Common myeloid progenitor, CD34-positive (primary cell): Measurements from ENCODE around the gene PCDHGA6.
"Not testable (repeated sequence)": the region's sequence is repeated elsewhere in the genome, so short reads cannot be mapped to it uniquely, and the experiment has no call there.

ENCODE experiments used
- CTCF ChIA-PET: fragments of 350-600 bp; sonication (Branson Sonifier 250); formaldehyde crosslinking; loops from one replicate; lab custom pipeline; 2021; ENCODE audit warnings: antibody characterized with exemption; lab: Charles Lee
- POLR2A ChIA-PET: fragments of 350-600 bp; sonication (Branson Sonifier 250); formaldehyde crosslinking; loops from one replicate; lab custom pipeline; 2021; ENCODE audit warnings: antibody characterized with exemption; lab: Charles Lee
- DNase-seq, 3 donors: peaks; one replicate each; pipeline versions ENCODE4 v3.0.0 to v3.0.0-alpha.2; 2013
- H3K27ac ChIP-seq, 2 experiments: 1 replicate in 1 of 2; 2 replicates in 1 of 2; pipeline ENCODE4 v1.7.0; 2013; ENCODE audit warnings: inconsistent platforms in 2 of 2, low read length in 2 of 2, mild to moderate bottlenecking in 2 of 2, low read depth in 1 of 2, moderate library complexity in 1 of 2; ENCODE audit not compliant: severe bottlenecking in 2 of 2, insufficient read depth in 1 of 2, poor library complexity in 1 of 2
- H3K27me3 ChIP-seq, 5 experiments: replicated peaks in 2 of 5; 1 replicate in 3 of 5; 2 replicates in 2 of 5; pipeline versions ENCODE4 v1.6.1 to v1.7.0; 2013; ENCODE audit warnings: low read length in 4 of 5, mild to moderate bottlenecking in 2 of 5, moderate library complexity in 2 of 5, inconsistent platforms in 1 of 5; ENCODE audit not compliant: insufficient read depth in 5 of 5, control insufficient read depth in 4 of 5
- H3K36me3 ChIP-seq, 4 experiments: 1 replicate in 2 of 4; 2 replicates in 2 of 4; pipeline versions ENCODE4 v1.6.1 to v1.7.0; 2013; ENCODE audit warnings: low read length in 3 of 4, control low read depth in 1 of 4, mild to moderate bottlenecking in 1 of 4; ENCODE audit not compliant: control insufficient read depth in 4 of 4, insufficient read depth in 4 of 4
- H3K4me1 ChIP-seq, 4 experiments: 1 replicate in 3 of 4; 2 replicates in 1 of 4; pipeline versions ENCODE4 v1.6.1 to v1.7.1; 2013; ENCODE audit warnings: low read length in 3 of 4, mild to moderate bottlenecking in 3 of 4, control low read depth in 1 of 4, inconsistent platforms in 1 of 4, moderate library complexity in 1 of 4; ENCODE audit not compliant: control insufficient read depth in 4 of 4, insufficient read depth in 4 of 4; ENCODE audit errors: control extremely low read depth in 1 of 4
- H3K4me3 ChIP-seq, 7 experiments: 1 replicate in 4 of 7; 2 replicates in 3 of 7; pipeline versions ENCODE4 v1.5.1 to v1.7.0; 2013; ENCODE audit warnings: mild to moderate bottlenecking in 7 of 7, low read length in 6 of 7, moderate library complexity in 6 of 7, inconsistent platforms in 2 of 7, low read depth in 2 of 7, control low read depth in 1 of 7; ENCODE audit not compliant: insufficient read depth in 4 of 7, control insufficient read depth in 1 of 7; ENCODE audit errors: extremely low read depth in 1 of 7
- H3K9me3 ChIP-seq, 5 experiments: 1 replicate in 4 of 5; 2 replicates in 1 of 5; pipeline versions ENCODE4 v1.6.1 to v1.7.1; 2013; ENCODE audit warnings: low read length in 4 of 5, mild to moderate bottlenecking in 2 of 5, inconsistent platforms in 1 of 5, low read depth in 1 of 5, moderate library complexity in 1 of 5; ENCODE audit not compliant: control insufficient read depth in 4 of 5, insufficient read depth in 2 of 5; ENCODE audit errors: control extremely low read depth in 1 of 5
- WGBS: methylation state at CpG from one replicate; pipeline ENCODE4 v1.1.5; 2013; ENCODE audit not compliant: insufficient coverage; 5-methylcytosine and 5-hydroxymethylcytosine counted together

PCDHGA6 gene

GRCh38 chr5:141346017-141346416 lies 27.7 kb upstream of the PCDHGA6 start:
- DNase-seq, H3K4me1 ChIP-seq, H3K4me3 ChIP-seq, H3K27ac ChIP-seq, CTCF ChIA-PET, H3K36me3 ChIP-seq, POLR2A ChIA-PET: not testable (repeated sequence)
- Histone ChIP-seq H3K9me3 (peaks cover 20 to 58% (median 36%) of the 10 kb centered on the region in 5 experiments), H3K27me3 (peaks cover 17 to 79% (median 20%) of the 10 kb centered on the region in 5 experiments)
- 35% methylated on average over 6 of the region's 35 CpGs for WGBS

GRCh38 chr5:141349917-141350619 lies 23.6 kb upstream of the PCDHGA6 start, which contains the start of gene PCDHGB1:
Gene PCDHGB1 (plus strand): TSS chr5:141350099. CDS start chr5:141350261, 162 bp downstream.
- POLR2A ChIA-PET = no interaction called here
- DNase-seq = peak; percentile 17 to 60 (median 47)
- CTCF ChIA-PET = interaction anchor here (1.8 kb wide), 1 partner anchor 207 kb away, joined by 7 read pairs; no protein-coding TSS in a partner anchor
- H3K4me1 ChIP-seq = no peaks in the 10 kb centered on the region
- H3K36me3 ChIP-seq = peaks cover 0 to 6% (median 0%) of the 10 kb centered on the region in 4 experiments
- peak within 1 kb of the TSS in 4 of 7 experiments; percentile 4 to 55 (median 18) for H3K4me3 ChIP-seq
- peaks cover 14 to 63% (median 40%) of the 10 kb centered on the region in 5 experiments for H3K9me3 ChIP-seq
- H3K27me3 ChIP-seq = peaks cover 19 to 77% (median 23%) of the 10 kb centered on the region in 5 experiments
- 23% methylated on average over 29 of the region's 29 CpGs for WGBS
- H3K27ac ChIP-seq = no peak within 1 kb of the TSS

- DNase-seq = no peak
- Histone ChIP-seq H3K27ac (no peak overlapping the region), H3K36me3 (peaks cover 0 to 6% (median 0%) of the 10 kb centered on the region in 4 experiments), H3K4me1 (peaks cover 0 to 3% (median 0%) of the 10 kb centered on the region in 4 experiments), H3K4me3 (no peak overlapping the region), H3K27me3 (peaks cover 20 to 82% (median 34%) of the 10 kb centered on the region in 5 experiments), H3K9me3 (peaks cover 14 to 73% (median 48%) of the 10 kb centered on the region in 5 experiments)
- WGBS = 30% methylated on average over 17 of the region's 36 CpGs
- CTCF ChIA-PET = interaction anchor here (1.8 kb wide), 1 partner anchor 206 kb away, joined by 7 read pairs; no protein-coding TSS in a partner anchor
- POLR2A ChIA-PET = no interaction called here
Measured at GRCh38 chr5:141351591-141351990, 22.1 kb upstream of the PCDHGA6 start.

- H3K36me3 ChIP-seq = peaks cover 0 to 6% (median 0%) of the 10 kb centered on the region in 4 experiments
- H3K9me3 ChIP-seq = peaks cover 11 to 74% (median 51%) of the 10 kb centered on the region in 5 experiments
- 18% methylated on average over 29 of the region's 29 CpGs for WGBS
- H3K27me3 ChIP-seq = peaks cover 20 to 77% (median 44%) of the 10 kb centered on the region in 5 experiments
- H3K4me1 ChIP-seq = peaks cover 0 to 3% (median 0%) of the 10 kb centered on the region in 4 experiments
- peak within 1 kb of the TSS in 3 of 7 experiments; percentile 23 to 62 (median 39) for H3K4me3 ChIP-seq
- peak in 2 of 3 donors; percentile 28 to 35 for DNase-seq
- H3K27ac ChIP-seq = no peak within 1 kb of the TSS
- CTCF ChIA-PET = interaction anchor here (0.8 to 1.9 kb wide), 2 partner anchors 12 to 15 kb away, joined by 3 to 7 read pairs; partner anchors contain the start of gene PCDHGB3
- POLR2A ChIA-PET = no interaction called here
Measured at GRCh38 chr5:141354900-141355469, 18.7 kb upstream of the PCDHGA6 start, which contains the start of gene PCDHGA4. Gene PCDHGA4 (plus strand): TSS chr5:141355021. CDS start chr5:141355108, 87 bp downstream.

- POLR2A ChIA-PET = no interaction called here
- Histone ChIP-seq H3K4me1 (peaks cover 0 to 3% (median 0%) of the 10 kb centered on the region in 4 experiments), H3K27ac (no peak overlapping the region), H3K27me3 (peaks cover 17 to 77% (median 39%) of the 10 kb centered on the region in 5 experiments), H3K4me3 (no peak overlapping the region), H3K36me3 (peaks cover 0 to 6% (median 0%) of the 10 kb centered on the region in 4 experiments), H3K9me3 (peaks cover 6 to 74% (median 50%) of the 10 kb centered on the region in 5 experiments)
- WGBS = 41% methylated on average over 24 of the region's 24 CpGs
- CTCF ChIA-PET = interaction anchor here (0.8 to 1.9 kb wide), 2 partner anchors 13 to 14 kb away, joined by 3 to 7 read pairs; partner anchors contain the start of gene PCDHGB3
- DNase-seq = no peak
Measured at GRCh38 chr5:141355641-141356040, 18.1 kb upstream of the PCDHGA6 start.

GRCh38 chr5:141356133-141356532 lies 17.6 kb upstream of the PCDHGA6 start:
- peaks cover 6 to 74% (median 50%) of the 10 kb centered on the region in 5 experiments for H3K9me3 ChIP-seq
- no peak for DNase-seq
- no peak overlapping the region for H3K27ac ChIP-seq
- peaks cover 0 to 3% (median 0%) of the 10 kb centered on the region in 4 experiments for H3K4me1 ChIP-seq
- H3K4me3 ChIP-seq = no peak overlapping the region
- POLR2A ChIA-PET = no interaction called here
- peaks cover 0 to 6% (median 0%) of the 10 kb centered on the region in 4 experiments for H3K36me3 ChIP-seq
- CTCF ChIA-PET = interaction anchor here (1.9 kb wide), 1 partner anchor 14 kb away, joined by 7 read pairs; the partner anchor contains the start of gene PCDHGB3
- H3K27me3 ChIP-seq = peaks cover 16 to 77% (median 36%) of the 10 kb centered on the region in 5 experiments
- 75% methylated on average over 4 of the region's 5 CpGs for WGBS
